BJ (cell line): ENCODE data around the gene DOCK4. TPM values are rescaled to one million over a fixed set of nuclear protein-coding genes. Genes with fewer than 3 reads are reported as not detected.

Experiments
- CTCF ChIA-PET: fragments of 350-600 bp; formaldehyde crosslinking; extraction: SDS; loops from one replicate; lab custom pipeline; 2021; ENCODE audit warnings: antibody characterized with exemption, inconsistent platforms; lab: Yijun Ruan, JAX
- POLR2A ChIA-PET: fragments of 300-600 bp; sonication (Branson Sonifier 250); formaldehyde crosslinking; extraction: SDS; loops from one replicate; lab custom pipeline; 2021; ENCODE audit warnings: antibody characterized with exemption; lab: Charles Lee
- DNase-seq: peaks from one replicate; pipeline ENCODE4 v3.0.0-alpha.2; 2011; ENCODE audit warnings: low read depth
- H3K27me3 ChIP-seq: 2 replicates; pipeline ENCODE4 v1.6.0; 2011; ENCODE audit warnings: low read length; ENCODE audit not compliant: control insufficient read depth, insufficient read depth
- H3K36me3 ChIP-seq: 2 replicates; pipeline ENCODE4 v1.5.1; 2011; ENCODE audit warnings: low read length; ENCODE audit not compliant: control insufficient read depth, insufficient read depth
- H3K4me3 ChIP-seq: 2 replicates; pipeline ENCODE4 v1.5.1; 2011; ENCODE audit warnings: low read depth, mild to moderate bottlenecking, control low read depth, low read length
- polyA plus RNA-seq: library from polyadenylated mRNA; depleted of rRNA; stranded (reverse); fragments of >200 nt; gene quantifications from 2 replicates; pipeline ENCODE4 v1.2.3, GENCODE V29; 2011
- TF ChIP-seq, protein P1 (sequence below): IDR thresholded peaks from 2 replicates; pipeline ENCODE4 v1.5.1; 2011; ENCODE audit warnings: low read depth, mild to moderate bottlenecking, control low read depth, inconsistent platforms, low read length, moderate library complexity; ENCODE audit not compliant: insufficient read depth

DOCK4 gene
- polyA plus RNA-seq, 1 experiment = 0.15 TPM

DNA sequence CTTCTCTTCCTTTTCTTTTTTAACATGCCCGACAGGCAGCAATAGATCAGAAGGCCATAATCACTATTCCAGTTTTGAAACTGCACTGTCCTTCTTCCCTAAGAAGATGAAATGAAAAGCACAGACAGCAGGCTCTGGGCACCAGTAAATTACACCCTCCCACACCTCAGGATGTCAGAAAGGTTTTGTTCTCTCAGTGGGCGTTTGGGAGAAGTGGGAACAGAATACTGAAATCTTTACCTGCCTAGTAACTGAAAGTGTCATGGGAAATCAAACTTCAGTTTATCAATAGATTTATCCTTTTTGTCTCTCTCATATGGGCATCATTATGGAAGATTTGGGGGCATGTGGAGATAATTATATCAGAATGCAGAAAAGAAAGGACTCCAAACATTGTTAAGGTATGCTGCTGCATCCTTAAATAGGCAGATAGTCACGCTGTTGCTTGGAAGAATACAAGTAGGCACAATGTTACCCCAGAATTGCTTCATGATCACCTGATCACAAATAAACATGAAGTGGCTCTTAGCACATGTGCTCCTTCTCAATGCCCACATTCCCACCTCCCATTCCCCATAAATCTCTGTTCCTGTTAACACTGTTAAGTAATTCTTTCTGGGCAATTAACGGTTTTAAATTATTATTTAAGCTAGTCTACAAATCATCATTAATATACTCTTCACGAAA is 113.3 kb downstream of the DOCK4 start:
- no peak for DNase-seq
- TF ChIP-seq, protein P1, sequence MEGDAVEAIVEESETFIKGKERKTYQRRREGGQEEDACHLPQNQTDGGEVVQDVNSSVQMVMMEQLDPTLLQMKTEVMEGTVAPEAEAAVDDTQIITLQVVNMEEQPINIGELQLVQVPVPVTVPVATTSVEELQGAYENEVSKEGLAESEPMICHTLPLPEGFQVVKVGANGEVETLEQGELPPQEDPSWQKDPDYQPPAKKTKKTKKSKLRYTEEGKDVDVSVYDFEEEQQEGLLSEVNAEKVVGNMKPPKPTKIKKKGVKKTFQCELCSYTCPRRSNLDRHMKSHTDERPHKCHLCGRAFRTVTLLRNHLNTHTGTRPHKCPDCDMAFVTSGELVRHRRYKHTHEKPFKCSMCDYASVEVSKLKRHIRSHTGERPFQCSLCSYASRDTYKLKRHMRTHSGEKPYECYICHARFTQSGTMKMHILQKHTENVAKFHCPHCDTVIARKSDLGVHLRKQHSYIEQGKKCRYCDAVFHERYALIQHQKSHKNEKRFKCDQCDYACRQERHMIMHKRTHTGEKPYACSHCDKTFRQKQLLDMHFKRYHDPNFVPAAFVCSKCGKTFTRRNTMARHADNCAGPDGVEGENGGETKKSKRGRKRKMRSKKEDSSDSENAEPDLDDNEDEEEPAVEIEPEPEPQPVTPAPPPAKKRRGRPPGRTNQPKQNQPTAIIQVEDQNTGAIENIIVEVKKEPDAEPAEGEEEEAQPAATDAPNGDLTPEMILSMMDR = no peak
- POLR2A ChIA-PET = no interaction called here
- Histone ChIP-seq H3K27me3 (no peaks in the 10 kb centered on the region), H3K4me3 (no peak overlapping the region), H3K36me3 (no peaks in the 10 kb centered on the region)
- CTCF ChIA-PET = no interaction called here

GRCh38 chr7:112092306-112092705 is 113.9 kb downstream of the DOCK4 start:
- TF ChIP-seq, protein P1 = no peak
- DNase-seq = no peak

GRCh38 chr7:112091768-112092167 is 114.4 kb downstream of the DOCK4 start:
- no peak for DNase-seq
- Histone ChIP-seq H3K27me3 (no peaks in the 10 kb centered on the region), H3K4me3 (no peak overlapping the region), H3K36me3 (no peaks in the 10 kb centered on the region)
- POLR2A ChIA-PET = no interaction called here
- CTCF ChIA-PET = no interaction called here
- TF ChIP-seq, protein P1 = no peak

More at GRCh38 chr7:112092306-112092705, 113.9 kb downstream of the DOCK4 start:
- Histone ChIP-seq H3K27me3 (no peaks in the 10 kb centered on the region), H3K4me3 (no peak overlapping the region), H3K36me3 (no peaks in the 10 kb centered on the region)
- CTCF ChIA-PET = no interaction called here
- POLR2A ChIA-PET = no interaction called here

DNA sequence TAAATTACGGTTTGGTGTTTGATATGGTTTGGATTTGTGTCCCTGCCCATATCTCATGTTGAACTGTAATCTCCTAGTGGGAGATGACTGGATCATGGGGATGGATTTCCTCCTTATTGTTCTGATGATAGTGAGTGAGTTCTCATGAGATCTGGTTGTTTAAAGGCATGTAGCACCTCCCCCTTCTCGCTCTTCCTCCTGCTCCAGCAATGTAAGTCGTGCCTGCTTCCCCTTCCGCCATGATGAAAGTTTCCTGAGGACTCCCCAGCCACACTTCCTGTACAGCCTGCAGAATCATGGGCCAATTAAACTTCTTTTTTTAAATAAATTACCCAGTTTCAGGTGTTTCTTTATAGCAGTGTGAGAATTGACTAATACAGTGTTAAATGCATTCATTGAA is 116.6 kb downstream of the DOCK4 start:
- ChIA-PET CTCF (interaction anchor here (0.6 kb wide), 1 partner anchor 8 kb away, joined by 3 read pairs; no protein-coding TSS in a partner anchor), POLR2A (no interaction called here)
- Histone ChIP-seq H3K36me3 (no peaks in the 10 kb centered on the region), H3K4me3 (no peak overlapping the region), H3K27me3 (no peaks in the 10 kb centered on the region)
- TF ChIP-seq, protein P1 = no peak
- DNase-seq = no peak

DNA sequence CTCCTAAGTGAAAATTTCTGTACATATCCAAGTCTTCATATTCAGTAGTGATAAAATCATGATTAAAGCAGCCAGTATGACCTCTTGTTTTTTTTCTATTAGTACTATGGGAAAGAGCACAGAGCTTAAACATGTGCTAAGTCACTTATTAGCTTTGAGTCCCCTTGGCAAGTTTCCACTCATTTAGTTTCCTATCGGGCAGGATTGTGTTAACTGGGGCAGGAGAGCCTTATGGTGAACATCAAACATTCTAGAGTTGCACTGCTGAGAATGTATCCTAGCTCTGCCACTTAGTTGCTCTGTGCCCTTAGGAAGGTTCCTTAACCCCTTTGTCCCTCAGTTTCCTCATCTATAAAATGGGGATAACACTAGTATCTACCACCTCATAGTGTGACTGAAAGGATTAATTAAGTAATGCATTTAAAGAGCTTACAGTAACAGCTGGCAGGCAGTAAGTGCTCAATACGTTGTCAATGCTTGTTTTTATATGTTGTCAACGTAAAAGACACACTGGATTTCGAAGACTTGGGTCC is 117.6 kb downstream of the DOCK4 start:
- Histone ChIP-seq H3K4me3 (no peak overlapping the region), H3K36me3 (no peaks in the 10 kb centered on the region), H3K27me3 (no peaks in the 10 kb centered on the region)
- POLR2A ChIA-PET = no interaction called here
- TF ChIP-seq, protein P1 = no peak
- DNase-seq = no peak
- CTCF ChIA-PET = no interaction called here
